ENCODE data around the gene SLC5A10.
"Not testable (repeated sequence)": the region's sequence is repeated elsewhere in the genome, so short reads cannot be mapped to it uniquely, and the experiment has no call there.

Gene SLC5A10

DNA sequence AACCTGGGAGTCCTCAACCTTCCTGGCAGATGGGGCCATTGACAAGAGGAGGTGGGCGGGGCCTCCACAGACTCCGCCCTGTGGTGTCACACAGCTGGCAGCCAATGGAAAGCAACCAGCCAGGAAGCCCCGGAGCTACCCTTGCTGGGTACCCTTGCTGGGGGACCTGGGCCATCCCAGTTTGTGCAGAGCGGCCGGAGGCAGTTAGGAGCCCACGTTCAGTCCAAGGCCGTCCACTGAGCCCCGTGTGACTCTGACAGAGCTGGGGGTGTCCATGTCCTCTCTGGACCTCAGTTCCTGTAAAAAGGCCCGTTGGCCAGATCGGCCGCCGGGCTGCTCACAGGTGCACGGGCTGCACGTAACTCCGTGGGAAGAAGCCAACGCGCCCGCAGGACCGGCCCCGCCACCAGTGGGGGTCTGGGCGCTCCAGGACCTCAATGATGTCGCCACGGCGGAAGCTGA is 69.7 kb downstream of the SLC5A10 start:
- DNase-seq, result no peak

DNA sequence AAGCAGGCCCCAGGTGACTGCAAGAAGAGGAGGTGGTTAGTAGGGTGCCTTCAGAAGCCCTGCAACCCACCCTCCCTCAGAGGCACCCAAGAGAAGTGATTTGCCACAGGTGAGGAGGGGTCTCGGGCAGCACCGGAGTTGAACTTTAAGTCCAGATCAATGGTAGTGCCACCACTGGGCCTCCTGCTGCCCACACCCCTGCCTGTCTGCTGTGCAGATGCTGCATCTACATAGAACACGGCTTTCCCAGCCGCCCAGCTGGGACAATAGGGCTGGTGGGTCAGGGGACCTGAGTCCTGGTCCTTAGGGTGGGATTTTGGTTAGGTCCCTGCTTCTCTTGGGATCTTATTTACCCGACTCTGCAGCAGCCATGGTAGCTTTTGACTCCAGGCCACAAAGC is 70.2 kb downstream of the SLC5A10 start:
- DNase-seq, result no peak

DNA sequence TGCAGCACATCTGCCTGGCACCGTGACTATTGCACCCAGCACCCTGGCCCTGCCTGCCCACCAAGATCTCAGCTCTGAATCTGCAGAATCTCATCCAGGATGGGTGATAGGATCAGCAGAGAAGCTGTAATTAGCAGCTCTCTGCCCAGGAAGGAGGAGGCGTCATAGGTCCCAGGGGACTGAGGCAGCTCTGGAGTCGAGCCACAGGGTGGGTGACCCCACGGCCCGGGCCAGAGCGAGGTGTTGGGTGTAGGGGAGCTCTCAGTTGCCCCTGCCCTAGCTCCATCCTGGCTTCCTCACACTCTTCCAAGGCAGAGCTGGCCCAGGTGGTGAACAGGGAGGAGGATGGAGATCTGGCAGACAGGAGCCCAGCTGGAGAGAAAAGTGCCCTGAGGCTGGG is 70.8 kb downstream of the SLC5A10 start:
- DNase-seq, result no peak

DNA sequence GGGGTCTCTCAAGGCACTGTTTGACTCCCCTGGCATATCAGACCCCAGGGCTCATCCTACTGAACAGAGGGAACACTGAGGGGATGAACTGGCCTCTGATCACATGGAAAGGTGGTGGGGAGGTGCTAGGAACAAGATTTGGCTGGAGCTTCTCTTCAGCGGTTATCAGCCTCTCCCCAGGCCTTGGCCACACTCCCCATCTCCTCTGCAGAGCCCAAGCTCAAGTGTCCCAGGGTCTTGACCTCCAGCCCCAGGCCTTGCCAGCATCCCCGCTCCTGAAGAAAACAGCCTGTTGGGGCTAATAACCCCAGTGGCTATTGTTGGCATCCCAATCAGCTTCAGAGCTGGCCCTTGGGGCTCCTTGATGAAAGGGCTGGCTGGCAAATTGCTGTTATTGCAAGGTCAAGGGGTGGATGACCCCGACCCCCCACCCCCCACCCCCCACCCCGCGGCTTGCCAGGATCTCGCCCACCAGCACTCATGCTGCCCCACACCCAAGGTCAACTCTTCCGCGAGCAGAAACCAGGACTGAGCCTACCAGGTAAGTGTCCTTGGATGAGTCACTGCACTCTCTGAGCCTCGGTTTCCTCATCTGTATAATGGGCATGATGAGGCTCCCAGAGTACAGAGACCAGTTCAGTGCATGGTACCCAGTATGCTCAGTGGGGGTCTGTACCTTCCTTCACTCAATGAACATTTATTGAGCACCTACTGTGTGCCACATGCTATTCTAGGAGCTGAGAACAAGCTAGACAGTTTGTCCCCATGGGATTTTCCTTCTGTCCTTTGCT is 71.4 kb downstream of the SLC5A10 start:
- no peak for DNase-seq

DNA sequence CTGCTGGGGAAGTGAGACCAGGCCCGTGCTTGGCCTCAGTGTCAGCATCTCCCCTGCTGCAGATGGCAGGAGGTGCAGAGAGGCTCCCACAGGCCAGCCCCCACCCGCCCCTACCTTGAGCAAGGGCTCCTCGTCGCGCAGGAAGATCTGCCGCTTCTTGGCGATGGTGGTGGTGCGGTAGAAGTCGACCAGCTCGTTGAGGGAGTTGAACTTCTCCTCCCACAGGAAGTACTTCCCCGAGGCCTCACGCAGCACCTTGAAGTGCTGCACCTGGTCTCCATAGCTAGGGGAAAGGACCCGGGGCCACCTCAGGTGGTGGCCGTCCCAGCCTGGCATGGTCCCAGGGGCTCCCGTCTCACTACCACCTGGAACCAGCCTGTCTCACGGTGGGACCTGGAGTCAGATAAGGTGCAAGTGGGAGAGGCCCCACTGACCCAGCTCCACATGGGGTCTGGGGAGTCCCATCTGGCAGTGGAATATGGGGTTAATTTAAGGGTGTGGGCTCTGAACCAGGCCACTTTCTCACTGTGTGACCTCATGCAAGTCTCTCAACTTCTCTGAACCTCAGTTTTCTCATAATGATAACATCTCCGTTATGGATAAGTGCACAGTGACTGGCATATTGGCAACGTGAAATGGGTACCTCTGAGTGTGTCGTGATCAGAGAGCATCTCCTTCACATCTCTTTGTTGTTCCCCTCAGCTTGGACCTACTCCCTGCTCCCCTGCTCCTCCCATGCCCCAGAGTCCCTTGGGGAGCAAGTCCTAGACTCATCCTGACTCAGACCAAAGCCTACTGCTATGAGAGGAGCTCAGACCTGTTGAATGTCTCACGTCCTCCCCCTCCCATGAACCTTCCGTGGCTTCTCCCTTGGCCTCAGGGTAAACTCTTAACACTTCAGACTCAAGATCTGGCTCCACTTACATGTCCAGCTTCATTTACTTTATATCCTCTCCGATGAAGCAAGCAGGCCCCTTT is 72.4 kb downstream of the SLC5A10 start:
- DNase-seq, result no peak

DNA sequence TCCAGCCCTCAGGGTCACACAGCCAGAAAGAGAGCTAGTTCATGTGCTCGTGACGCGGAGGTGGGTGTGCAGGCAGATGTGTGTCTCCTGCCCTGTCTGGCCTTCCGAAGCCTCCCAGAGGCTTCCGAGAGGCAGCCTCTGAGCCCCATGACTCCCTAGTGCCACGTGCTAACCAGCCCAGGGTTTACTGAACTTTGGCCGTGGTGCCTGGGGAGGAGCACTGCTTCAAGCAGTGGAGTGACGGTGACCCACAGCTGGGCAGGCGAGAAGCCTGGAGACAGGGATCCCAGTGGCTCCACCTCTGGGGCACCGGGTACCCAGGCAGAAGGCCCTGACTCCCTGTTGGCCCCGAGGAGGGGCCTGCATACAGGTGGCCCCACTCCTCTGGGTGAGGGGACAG is 76.7 kb downstream of the SLC5A10 start:
- not testable (repeated sequence) for DNase-seq

DNA sequence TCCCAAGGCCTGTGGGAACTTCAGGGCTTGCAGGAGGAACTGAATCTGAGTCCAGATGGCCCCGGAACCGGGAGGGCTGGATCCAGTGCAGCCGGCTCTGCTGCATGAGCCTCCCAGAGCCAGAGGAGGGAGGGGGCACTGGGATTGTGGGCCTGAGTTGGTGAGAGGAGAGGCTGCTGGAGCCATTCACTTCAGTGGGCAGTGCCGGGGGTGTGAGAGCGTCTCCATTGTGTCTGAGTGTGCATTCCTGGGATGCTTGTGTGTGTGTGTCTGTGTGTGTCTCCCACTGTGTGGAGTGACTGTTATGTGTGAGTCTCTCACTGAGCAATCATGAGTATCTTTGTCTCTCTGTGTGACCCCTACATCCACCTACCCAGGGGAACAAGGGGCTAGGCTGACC is 77.8 kb downstream of the SLC5A10 start:
- not testable (repeated sequence) for DNase-seq

DNA sequence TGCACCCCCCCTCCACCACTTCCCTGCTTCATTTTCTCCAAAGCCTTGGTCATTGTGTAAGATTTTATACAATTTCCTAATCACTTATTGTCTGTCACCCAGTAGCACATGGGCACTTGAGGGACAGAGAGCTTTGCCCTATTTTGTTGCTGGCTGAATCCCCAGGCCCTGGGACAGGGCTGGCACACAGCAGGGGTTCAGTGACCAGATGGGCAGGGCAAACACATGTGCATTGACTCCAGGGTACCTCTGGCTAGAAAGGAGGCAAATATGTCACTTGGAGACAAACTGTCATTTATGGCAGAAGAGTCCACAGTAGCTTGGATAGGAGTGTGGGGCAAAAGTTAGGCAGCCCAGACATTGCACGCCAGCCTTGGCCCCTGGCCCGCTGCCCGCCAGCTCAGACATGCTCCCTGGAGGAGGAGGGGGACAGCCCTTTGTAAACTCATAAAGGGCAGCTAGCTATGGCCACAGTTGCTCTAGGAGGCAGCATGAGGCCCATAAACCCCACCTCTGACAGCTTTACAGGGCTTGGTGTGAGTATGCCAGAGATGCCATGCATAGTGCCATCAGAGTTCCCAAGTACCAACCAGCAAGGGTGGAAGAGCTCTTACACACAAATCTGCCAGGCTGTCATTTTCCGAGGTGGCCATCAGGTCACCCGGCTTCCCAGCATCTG is 78.9 kb downstream of the SLC5A10 start:
- DNase-seq, result not testable (repeated sequence)

DNA sequence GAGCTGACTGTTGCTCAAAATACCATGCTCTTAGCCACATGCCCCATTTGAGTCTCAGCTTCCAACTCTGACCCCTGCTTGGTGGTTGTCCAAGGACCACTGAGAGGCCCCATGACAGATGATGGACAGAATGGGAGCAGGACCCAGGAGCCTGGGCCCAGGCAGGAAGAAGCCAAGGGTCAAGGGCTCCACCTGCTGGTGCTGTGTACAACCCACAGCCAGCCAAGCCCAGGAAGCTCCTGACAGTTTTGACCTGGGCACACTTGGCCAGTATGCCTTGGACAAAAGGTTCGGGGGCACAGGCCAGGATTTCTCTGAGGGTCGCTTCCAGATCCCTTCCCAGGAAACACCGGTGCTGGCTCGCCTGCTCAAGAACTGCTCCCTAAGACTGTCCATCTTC is 79.8 kb downstream of the SLC5A10 start:
- not testable (repeated sequence) for DNase-seq

DNA sequence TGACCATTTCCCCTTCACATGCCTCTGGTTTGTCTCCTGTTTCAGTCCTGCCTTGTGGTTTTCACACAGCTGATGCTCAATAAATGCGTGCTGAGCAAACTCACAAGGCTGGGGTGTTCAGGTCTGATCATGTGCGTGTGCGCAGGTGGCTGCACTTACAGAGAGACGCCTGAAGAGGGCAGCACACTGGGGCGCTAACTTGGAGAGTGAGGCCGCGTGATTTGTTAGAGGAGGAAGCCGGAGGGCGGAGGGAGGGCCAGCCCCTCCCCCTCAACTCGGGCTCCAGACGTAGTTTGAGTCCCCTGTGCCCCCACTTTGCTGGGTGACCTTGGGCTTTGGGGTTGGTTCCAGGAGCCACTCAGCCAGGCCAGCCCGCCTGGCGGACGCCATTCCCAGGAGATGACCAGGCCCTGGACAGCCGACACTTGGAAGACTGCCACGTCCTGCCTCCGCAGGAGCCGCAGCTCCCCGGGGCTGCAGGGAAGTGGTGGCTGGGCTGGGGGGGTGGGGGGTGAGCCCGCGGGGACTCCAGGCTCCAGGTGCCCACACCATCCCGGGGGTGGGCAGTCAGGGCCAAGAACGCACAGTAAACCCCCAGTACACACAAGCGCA is 80.5 kb downstream of the SLC5A10 start:
- DNase-seq, result not testable (repeated sequence)

DNA sequence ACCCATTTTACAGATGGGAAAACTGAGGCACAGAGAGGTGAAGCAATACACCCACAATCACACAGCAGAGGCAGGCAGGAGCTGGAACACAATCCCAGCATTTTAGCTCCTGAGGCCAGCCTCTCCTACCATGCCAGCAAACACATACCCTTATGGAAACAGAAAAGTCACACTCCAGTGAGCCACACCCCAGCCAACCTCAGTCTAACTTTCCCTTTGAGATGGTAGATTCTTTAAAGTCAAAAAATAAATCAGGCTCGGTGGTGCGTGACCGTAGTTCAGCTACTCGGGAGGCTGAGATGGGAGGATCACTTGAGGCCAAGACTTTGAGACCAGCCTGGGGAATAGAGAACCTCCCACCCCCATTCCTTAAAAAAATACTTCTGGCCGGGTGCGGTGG is 84.2 kb downstream of the SLC5A10 start:
- not testable (repeated sequence) for DNase-seq

DNA sequence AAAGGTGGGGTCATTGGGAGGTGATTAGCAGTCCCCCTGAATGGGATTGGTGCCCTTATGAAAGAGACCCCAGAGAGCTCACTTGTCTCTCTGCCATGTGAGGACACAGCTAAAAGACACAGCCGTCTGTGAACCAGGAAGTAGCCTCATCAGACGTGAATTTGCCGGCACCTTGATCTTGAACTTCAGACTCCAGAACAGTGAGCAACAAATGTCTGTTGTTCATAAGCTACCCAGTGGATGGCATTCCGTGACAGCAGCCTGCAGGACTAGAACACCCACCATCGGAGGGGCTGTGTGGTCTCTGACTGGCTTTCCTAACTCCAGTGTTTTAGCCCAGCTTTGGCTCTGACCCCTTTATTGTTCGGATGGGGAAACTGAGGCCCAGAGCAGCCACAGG is 85.6 kb downstream of the SLC5A10 start:
- DNase-seq, result not testable (repeated sequence)

DNA sequence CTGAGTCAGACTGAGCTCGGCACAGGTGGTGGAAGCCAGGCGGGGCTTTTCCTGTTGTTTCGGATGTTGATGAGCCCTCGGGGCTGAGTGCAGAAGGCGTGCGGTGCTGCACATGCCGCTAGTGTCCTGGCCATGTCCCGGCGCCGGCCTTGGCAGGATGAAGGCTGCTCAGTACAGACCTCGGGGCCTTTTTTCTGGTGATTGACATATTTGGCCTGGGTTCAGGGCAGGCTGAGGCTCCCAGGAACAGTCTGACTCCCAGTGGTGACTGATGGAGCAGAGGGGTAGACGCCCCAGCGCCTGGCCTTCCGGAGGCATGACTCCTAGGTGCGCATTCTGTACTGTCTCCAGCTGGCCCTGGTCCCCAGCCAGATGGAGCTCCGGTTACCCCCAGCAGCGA is 86.0 kb downstream of the SLC5A10 start:
- DNase-seq, result not testable (repeated sequence)

DNA sequence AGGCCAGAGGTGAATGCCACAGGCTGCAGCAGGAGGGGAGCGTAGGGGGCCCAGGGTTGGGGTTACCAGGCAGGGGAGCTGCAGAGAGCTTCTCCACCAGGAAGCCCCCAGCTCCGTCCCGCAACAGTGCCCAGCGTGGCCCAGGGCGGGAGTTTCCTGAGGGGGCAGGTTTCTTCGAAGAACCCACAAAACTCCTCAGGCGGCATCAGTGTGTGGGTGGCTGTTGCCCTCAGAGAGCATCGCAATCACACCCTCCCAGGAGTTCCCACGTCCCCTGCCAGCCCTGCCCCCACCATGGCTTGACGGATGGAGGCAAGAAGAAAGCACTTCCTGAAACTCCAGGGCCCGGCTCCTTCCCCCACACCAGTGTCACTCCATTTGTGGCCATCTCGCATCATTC is 86.8 kb downstream of the SLC5A10 start:
- not testable (repeated sequence) for DNase-seq

DNA sequence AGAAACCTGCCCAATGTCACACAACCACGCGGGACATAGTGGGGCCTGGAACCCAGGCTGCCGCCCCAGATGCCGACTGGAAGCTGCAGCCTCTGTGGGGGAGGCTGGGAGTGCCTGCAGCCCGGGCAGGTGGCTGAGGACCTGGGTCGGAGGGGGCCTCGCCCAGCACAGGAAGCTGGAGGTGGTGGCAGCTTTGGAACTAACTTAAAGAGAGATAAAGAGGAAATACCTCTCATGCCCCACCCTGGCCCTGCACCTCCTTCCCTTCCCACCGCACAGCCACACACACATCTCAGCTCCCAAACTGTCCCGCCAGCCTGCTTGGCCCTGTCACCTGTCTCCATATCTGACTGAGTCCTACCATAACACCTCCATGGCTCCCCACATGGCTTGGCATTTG is 88.4 kb downstream of the SLC5A10 start:
- not testable (repeated sequence) for DNase-seq

DNA sequence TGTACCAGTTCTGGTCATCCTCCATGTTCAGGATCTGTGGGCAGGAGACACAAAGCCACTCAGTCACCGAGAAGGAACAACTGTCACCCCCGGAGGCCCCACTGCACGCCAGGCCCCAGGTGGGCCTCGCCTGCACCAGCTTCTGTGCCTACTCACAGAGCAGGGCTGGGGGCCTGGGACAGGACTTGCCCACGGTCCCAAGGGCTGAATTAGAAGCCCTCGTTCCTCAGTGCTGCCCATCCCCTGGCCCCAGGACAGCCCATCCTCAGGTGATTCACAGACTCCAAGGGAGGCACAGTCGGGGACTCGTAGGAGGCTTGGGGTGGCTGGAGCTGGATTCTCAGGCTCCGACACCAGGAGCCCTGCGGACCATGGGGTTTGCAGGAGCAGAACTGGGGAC is 89.9 kb downstream of the SLC5A10 start:
- not testable (repeated sequence) for DNase-seq

DNA sequence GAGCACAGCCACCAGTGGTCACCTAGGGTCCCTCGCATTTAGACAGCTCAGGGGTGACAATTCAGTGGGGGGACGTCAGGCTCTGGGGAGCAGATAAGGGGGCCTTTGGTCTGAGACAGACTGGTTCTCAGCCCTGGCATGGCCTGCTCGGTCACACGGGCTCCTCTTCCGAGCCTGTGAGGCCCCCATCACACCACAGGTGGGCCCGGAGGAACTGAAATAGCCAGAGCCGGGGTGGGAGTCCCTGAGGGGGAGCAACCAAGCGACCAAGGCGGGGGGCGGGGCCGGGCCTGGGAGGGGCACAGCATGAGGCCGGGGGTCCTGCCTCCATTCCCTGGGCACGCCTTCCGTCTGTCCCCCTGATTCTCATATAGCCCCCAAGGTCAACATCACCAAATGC is 90.4 kb downstream of the SLC5A10 start:
- DNase-seq, result not testable (repeated sequence)

DNA sequence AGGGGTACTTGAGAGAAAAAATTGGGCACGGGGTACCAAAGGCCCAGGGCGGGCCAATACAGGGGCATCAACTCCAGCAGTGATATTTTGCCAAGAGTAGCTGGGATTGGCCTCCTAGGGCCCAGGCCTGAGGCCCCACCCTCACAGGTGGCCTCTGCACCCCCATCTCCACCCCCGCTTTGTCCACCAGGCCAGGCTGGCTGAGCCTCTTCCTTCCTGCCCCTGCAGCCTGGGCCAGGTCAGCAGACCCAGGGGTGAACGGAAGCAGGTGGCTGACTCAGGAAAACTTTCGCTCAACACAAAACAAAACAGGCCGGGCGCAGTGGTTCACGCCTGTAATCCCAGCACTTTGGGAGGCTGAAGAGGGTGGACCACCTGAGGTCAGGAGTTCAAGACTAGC is 91.1 kb downstream of the SLC5A10 start:
- DNase-seq, result not testable (repeated sequence)

DNA sequence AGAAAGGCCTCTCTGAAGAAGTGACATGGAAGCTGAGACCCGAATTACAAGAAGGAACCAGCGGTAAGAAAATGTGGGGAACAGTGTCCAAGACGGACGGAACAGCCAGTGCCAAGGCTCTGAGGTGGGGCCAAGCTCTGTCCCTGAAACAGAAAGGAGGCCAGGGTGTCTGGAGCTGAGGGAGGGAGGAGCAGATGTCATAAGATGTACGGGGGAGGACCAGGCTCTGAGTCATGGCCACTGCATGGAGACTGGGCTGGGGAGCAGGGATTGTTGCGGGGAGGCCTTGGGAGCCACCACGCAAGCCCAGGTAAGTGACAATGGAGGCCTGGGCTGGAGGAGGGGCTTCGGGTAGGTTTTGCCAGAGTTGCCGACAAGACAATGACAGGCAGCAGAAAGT is 92.7 kb downstream of the SLC5A10 start:
- not testable (repeated sequence) for DNase-seq

DNA sequence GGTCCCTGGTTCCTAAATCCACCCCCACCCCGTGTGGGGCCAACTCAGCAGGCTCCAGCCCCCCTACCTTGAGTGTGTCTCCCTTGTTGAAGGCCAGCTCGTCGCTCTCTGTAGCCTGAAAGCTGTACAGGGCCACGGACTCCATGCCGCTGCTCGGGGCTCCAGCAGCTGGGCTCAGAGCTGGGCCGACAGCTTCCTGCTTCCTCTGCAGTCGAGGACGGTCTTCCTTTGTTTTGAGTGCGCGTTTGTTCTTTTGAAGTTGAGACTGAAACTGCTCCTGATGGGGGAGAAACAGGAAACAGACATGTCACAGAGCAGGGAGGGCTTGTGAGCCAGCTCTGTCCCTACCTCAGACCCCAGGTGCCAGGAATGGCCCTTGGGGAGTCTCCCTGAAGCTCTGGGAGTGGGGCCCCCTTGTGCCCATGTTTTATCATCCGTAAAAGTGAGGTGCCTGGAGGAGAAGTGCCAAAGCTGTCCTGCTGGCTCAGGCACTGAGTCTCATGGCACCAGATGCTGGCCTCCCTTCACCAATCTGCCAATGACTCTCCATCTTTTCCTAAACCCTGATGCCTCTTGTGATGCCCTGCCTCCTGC is 94.9 kb downstream of the SLC5A10 start, which contains the start of gene GRAP:
GRAP (minus strand) TSS at position 176 of the 594 bp plus-strand sequence; CDS start at position 145, 31 bp downstream.
- DNase-seq, result not testable (repeated sequence)

DNA sequence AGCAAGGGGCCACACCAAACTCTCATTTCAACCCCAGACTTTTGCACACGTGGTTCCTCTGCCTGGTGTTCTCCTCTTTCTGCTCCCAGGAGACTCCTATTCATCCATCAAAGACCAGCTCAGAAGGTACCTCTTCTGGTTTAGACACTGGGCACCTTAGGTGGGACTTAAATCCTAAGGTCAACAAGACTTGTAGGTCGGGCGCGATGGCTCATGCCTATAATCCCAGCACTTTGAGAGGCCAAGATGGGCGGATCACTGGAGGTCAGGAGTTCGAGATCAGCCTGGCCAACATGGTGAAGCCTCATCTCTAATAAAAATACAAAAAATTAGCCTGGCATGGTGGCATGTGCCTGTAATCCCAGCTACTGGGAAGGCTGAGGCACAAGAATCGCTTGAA is 95.5 kb downstream of the SLC5A10 start:
- not testable (repeated sequence) for DNase-seq

DNA sequence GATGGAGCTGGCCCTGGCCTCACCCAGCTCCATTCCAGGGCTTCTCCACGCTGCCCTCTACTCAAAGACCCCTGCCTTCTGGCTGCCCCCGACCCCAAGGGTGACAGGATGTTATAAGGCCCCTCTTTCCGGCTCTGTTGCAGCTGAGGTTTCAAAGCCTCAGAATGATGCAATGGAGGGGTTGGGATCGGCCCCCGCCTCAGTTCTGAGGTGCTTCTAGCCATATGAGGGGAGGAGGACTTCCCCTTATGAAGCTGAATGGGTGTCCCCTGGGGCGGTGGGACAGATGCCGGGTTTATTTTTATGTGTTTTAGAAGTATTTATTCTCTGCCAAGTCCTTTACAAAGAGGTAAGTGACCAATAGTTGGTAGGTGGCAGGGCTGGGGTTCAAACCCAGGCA is 96.9 kb downstream of the SLC5A10 start:
- not testable (repeated sequence) for DNase-seq
